GM19468 (cell line): ENCODE measurements around the gene PTMS.

Experiments used
- ATAC-seq: cut with Tn5 transposase; IDR thresholded peaks from one replicate; pipeline ENCODE4 v1.9.1; 2021; ENCODE audit warnings: mild to moderate bottlenecking, moderate library complexity, moderate number of reproducible peaks; ENCODE audit not compliant: unreplicated experiment; ENCODE audit errors: extremely low read depth

The PTMS gene

DNA sequence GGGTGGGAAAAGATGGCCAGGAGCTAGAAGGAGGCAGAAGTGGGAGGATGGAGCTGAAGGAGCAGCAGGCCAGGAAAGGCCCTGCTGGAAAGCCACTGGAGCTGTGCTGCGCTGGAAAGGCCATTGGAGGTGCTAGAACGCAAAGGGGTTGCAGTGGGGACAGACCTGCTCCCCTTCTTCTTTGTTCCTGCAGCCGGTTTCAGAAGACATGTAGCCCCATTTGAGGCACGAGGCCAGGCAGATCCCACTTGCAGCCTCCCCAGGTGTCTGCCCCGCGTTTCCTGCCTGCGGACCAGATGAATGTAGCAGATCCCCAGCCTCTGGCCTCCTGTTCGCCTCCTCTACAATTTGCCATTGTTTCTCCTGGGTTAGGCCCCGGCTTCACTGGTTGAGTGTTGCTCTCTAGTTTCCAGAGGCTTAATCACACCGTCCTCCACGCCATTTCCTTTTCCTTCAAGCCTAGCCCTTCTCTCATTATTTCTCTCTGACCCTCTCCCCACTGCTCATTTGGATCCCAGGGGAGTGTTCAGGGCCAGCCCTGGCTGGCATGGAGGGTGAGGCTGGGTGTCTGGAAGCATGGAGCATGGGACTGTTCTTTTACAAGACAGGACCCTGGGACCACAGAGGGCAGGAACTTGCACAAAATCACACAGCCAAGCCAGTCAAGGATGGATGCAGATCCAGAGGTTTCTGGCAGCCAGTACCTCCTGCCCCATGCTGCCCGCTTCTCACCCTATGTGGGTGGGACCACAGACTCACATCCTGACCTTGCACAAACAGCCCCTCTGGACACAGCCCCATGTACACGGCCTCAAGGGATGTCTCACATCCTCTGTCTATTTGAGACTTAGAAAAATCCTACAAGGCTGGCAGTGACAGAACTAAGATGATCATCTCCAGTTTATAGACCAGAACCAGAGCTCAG lies 53.2 kb downstream of the PTMS start:
- no peak for ATAC-seq

DNA sequence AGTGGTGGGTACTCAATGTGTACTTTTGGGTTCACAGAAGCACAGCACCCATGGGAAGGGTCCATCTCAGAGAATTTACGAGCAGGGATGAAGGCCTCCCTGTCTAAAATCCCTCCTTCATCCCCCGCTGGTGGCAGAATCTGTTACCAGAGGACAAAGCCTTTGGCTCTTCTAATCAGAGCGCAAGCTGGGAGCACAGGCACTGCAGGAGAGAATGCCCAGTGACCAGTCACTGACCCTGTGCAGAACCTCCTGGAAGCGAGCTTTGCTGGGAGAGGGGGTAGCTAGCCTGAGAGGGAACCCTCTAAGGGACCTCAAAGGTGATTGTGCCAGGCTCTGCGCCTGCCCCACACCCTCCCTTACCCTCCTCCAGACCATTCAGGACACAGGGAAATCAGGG lies 54.0 kb downstream of the PTMS start:
- no peak for ATAC-seq
